ENCODE data around the gene DDX56.
"Not testable (repeated sequence)": the region's sequence is repeated elsewhere in the genome, so short reads cannot be mapped to it uniquely, and the experiment has no call there.

DDX56 gene

DNA sequence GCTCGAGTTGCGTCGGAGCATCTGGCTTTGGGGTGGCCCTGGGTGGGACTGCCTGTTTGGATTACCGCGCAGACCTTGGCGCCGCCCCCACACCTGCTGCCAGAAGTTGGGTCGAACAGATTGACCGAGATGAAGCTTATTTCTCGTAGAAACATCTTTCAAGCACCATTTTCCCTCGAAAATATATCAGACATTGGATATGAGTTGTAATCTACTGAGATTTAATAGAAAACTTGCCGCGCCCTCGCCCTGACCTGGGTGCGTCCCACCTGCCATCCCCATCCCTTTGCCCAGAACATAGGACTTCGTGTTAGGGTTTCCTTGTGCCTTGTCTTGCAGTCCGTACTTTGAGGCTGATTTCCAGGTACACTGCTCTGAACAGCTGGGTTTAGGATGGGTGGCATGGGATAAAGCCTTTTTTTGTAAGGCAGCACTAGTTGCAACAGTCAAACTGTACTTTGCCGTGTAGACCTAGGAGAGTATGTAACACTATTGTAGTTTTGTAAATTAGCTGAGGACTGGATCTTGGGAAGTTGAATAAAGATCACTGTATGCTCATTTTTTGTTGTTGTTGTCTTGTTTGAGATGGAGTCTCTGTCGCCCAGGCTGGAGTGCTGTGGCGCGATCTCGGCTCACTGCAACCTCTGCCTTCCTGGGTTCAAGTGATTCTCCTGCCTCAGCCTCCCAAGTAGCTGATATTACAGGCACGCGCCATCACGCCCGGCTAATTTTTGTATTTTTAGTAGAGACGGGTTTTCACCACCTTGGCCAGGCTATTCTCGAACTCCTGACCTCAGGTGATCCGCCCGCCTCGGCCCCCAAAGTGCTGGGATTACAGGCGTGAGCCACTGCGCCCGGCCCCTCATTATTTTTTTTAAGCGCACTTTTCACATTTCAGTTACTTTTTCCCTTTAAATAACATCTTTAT, 33.7 kb upstream of the DDX56 start:
- no peak for DNase-seq (ENCODE audit: low spot score in 2 of 2)
- H3K4me3 ChIP-seq: peak overlapping the region; percentile 81
- no peaks in the 10 kb centered on the region for H3K27me3 ChIP-seq (ENCODE audit: low read depth)
- peaks cover 21% of the 10 kb centered on the region for H3K4me1 ChIP-seq
- peaks cover 4% of the 10 kb centered on the region; the same call in 1 of the 2 replicates for H3K36me3 ChIP-seq (replicated peaks)
- no peaks in the 10 kb centered on the region for H3K9me3 ChIP-seq
- in situ Hi-C loops (cut with MboI; ENCODE audit: low sequenced_read_pairs): no loop called here

DNA sequence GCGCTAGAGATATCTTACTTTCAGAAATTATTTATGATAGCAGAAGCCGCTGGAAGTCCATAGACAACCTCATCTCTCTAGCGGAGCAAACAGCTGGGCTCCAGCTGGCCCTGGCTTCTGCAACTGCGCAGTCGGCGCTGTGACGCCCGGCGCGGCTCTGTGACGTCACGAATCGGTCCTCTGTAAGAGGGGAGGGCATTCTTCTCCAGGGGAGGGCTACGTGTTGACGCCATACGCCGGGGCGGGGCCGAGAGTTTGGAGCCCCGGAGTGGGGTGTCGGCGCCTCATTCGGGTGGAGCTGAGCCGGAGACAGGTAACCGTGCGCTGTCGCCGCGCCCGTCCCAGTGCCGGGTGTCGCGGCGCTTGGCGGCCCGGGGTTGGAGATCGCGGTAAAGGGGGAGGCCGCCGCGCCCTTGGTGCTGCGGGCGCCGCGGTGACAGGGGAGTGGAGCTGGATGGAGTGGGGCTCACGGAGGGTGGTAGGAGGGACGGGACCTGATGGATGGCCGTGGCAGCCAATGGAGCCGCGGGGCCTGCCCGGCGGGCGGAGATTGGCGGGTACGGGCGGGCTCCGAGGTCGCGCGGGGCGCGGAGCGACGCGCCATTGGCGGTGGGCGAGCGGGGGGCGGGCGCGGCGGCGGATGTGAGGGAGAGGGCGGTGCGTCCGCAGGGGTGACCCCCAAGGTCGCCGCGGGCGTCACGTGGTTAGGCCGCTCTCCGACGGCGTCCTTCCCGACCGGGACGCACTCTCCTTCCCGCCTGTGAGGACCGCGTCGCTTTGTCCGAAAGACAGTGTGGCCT, 32.8 kb upstream of the DDX56 start, which contains the start of gene OGDH:
Gene OGDH, plus strand, starts transcription at position 287 of the 800 bp plus-strand sequence. CDS start 17,717 bp downstream, outside the sequence.
- no peaks in the 10 kb centered on the region for H3K9me3 ChIP-seq
- H3K27me3 ChIP-seq (ENCODE audit: low read depth): no peaks in the 10 kb centered on the region
- peak within 1 kb of the TSS; percentile 81 for H3K4me3 ChIP-seq
- H3K36me3 ChIP-seq (replicated peaks): peaks cover 4% of the 10 kb centered on the region; the same call in 1 of the 2 replicates
- in situ Hi-C loops (cut with MboI; ENCODE audit: low sequenced_read_pairs): no loop called here
- peak; percentile 95 to 99 for DNase-seq (ENCODE audit: low spot score in 2 of 2)
- peaks cover 21% of the 10 kb centered on the region for H3K4me1 ChIP-seq

DNA sequence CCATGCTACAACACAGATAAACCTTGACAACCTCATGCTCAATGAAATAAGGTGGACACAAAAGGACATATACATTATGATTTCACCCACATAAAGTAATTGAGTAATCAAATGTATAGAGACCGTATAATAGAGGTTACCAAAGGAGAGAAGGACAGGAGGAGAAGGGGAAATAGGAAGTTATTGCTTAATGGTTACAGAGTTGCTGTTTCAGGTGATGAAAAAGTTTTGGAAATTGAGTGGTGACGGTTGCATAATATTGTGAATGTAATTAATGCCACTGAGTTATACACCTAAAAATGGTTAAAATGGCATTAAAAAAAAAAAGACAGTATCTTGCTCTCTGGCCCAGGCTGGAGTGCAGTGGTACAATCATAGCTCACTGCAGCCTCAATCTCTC, 31.2 kb upstream of the DDX56 start:
- H3K4me1 ChIP-seq: peaks cover 20% of the 10 kb centered on the region
- H3K4me3 ChIP-seq: no peak overlapping the region
- in situ Hi-C loops (cut with MboI; ENCODE audit: low sequenced_read_pairs): no loop called here
- H3K9me3 ChIP-seq: no peaks in the 10 kb centered on the region
- H3K27me3 ChIP-seq (ENCODE audit: low read depth): no peaks in the 10 kb centered on the region
- H3K36me3 ChIP-seq (replicated peaks): peaks cover 4% of the 10 kb centered on the region; the same call in 1 of the 2 replicates
- no peak for DNase-seq (ENCODE audit: low spot score in 2 of 2)

DNA sequence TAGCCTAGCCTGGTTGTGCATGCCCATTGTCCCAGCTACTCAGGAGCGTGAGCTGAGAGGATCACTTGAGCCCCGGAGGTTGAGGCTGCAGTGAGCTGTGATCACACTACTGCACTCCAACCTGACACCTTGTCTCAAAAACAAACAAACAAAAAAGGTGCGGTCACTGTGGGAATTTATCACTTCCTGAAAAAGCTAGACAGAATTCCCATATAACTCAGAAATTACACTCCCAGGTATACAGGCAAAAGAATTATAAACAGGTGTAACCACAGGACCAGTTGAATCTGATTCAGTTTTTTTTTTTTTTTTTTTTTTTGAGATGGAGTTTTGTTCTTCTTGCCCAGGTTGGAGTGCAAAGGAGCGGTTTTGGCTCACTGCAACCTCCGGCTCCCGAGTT, 29.5 kb upstream of the DDX56 start:
- in situ Hi-C loops (cut with MboI; ENCODE audit: low sequenced_read_pairs): no loop called here
- H3K4me1 ChIP-seq: peaks cover 12% of the 10 kb centered on the region
- DNase-seq (ENCODE audit: low spot score in 2 of 2): no peak
- H3K4me3 ChIP-seq: no peak overlapping the region
- H3K36me3 ChIP-seq (replicated peaks): peaks cover 4% of the 10 kb centered on the region; the same call in 1 of the 2 replicates
- H3K27me3 ChIP-seq (ENCODE audit: low read depth): no peaks in the 10 kb centered on the region
- H3K9me3 ChIP-seq: no peaks in the 10 kb centered on the region

DNA sequence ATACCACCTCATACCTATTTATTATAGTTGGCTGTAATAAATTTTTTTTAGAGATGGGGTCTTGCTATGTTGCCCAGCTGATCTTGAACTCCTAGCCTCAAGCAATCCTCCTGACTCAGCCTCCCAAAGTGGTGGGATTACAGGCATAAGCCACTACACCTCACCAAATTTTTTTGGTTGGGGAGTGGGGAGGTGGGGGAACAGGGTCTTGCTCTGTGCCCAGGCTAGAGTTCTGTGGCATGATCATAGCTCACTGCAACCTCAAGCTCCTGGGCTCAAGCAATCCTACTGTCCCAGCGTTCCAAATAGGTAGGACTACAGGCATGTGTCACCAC, 28.8 kb upstream of the DDX56 start:
- H3K4me3 ChIP-seq: no peak overlapping the region
- peaks cover 6% of the 10 kb centered on the region for H3K4me1 ChIP-seq
- peaks cover 4% of the 10 kb centered on the region; the same call in 1 of the 2 replicates for H3K36me3 ChIP-seq (replicated peaks)
- H3K9me3 ChIP-seq: no peaks in the 10 kb centered on the region
- DNase-seq (ENCODE audit: low spot score in 2 of 2): no peak
- in situ Hi-C loops (cut with MboI; ENCODE audit: low sequenced_read_pairs): no loop called here
- no peaks in the 10 kb centered on the region for H3K27me3 ChIP-seq (ENCODE audit: low read depth)

DNA sequence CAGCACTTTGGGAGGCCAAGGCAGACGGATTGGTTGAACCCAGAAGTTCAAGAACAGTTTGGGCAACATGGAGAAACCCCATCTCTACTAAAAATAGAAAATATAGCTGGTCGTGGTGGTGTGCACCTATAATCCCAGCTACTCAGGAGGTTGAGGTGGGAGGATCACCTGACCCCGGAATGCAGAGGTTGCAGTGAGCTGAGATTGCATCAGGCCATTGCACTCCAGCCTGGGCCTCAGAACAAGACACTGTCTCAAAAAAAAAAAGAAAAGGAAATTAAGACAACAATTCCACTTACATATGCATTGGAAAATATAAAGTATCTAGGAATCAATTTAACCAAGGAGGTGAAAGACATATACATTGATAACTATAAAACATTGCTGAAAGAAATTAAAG, 25.5 kb upstream of the DDX56 start:
- Histone ChIP-seq H3K4me1 (no peaks in the 10 kb centered on the region), H3K27me3 (ENCODE audit: low read depth) (no peaks in the 10 kb centered on the region), H3K4me3 (no peak overlapping the region), H3K9me3 (no peaks in the 10 kb centered on the region), H3K36me3 (replicated peaks) (no peaks in the 10 kb centered on the region)
- in situ Hi-C loops (cut with MboI; ENCODE audit: low sequenced_read_pairs): loop anchor here (25.0 kb wide), 1 partner anchor 513 kb away; the partner anchor contains the start of gene TBRG4
- DNase-seq (ENCODE audit: low spot score in 2 of 2): no peak

DNA sequence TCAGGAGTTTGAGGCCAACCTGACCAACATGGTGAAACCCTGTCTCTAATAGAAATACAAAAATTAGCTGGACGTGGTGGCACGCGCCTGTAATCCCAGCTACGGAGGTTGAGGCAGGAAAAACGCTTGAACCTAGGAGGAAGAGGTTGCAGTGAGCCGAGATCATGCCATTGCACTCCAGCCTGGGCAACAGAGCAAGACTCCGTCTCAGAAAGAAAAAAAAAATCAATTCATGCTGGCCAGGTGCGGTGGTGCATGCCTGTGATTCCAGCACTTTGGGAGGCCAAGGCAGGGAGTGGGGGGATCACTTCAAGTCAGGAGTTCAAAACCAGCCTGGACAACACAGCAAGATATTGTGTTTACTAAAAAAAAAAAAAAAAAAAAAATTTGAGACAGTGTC, 23.5 kb upstream of the DDX56 start:
- H3K36me3 ChIP-seq (replicated peaks); H3K27me3 ChIP-seq (ENCODE audit: low read depth); DNase-seq (ENCODE audit: low spot score in 2 of 2); H3K9me3 ChIP-seq; H3K4me3 ChIP-seq; H3K4me1 ChIP-seq: not testable (repeated sequence)
- in situ Hi-C loops (cut with MboI; ENCODE audit: low sequenced_read_pairs): loop anchor here (25.0 kb wide), 1 partner anchor 515 kb away; the partner anchor contains the start of gene TBRG4

DNA sequence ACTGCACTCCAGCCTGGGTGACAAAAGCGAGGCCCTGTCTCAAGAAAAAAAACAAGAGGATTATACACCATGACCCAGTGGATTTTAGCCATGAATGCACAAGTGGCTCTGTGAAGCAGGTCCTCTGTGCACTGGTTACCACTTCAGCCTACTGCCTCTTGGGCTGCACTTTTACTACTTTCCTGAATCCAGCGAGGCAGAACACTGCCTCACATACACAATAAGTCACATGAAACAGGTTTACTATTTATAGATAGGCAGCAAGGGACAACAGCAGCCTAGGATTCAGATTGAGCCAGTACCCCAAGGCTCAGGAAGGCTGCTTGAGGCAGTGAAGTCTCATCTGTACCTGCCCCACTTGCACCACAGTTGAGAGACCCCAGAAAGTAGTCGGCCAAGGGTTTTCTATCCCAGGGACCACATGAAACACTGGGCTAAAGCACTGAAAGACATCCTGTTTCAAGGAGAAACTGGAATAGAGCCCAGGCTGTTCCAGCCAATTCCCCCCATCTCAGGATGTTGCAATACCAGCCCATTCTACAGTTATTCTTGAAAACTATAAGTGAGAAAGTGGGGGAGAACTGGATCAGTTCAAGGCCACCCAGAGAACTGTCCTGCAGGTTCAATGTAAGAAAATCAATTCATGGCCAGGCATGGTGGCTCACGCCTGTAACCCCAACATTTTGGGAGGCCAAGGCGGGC, 22.4 kb upstream of the DDX56 start:
- in situ Hi-C loops (cut with MboI; ENCODE audit: low sequenced_read_pairs): loop anchor here (25.0 kb wide), 1 partner anchor 516 kb away; the partner anchor contains the start of gene TBRG4
- no peak for DNase-seq (ENCODE audit: low spot score in 2 of 2)
- Histone ChIP-seq H3K27me3 (ENCODE audit: low read depth) (no peaks in the 10 kb centered on the region), H3K9me3 (no peaks in the 10 kb centered on the region), H3K4me3 (no peak overlapping the region), H3K36me3 (replicated peaks) (no peaks in the 10 kb centered on the region), H3K4me1 (no peaks in the 10 kb centered on the region)

DNA sequence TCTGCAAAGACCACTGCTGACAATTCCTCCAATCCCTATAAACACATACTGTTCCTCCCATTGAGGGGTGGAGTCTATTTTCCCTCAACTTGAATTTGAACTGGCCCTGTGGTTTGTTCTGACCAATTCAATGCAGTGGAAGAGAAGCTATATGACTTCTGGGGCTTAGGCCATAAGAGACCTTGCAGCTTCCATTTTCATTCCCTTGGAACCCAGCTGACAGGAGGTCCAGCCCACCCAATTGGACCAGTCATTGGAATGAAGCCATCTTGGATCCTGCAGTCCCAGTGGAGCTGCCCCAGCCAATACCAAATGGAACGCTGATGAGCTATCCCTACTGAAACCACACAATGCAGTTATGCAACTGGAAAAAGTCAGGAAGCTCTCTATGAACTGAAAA, 17.2 kb upstream of the DDX56 start:
- in situ Hi-C loops (cut with MboI; ENCODE audit: low sequenced_read_pairs): loop anchor here (25.0 kb wide), 1 partner anchor 521 kb away; the partner anchor contains the start of gene TBRG4
- H3K9me3 ChIP-seq: no peaks in the 10 kb centered on the region
- H3K36me3 ChIP-seq (replicated peaks): no peaks in the 10 kb centered on the region
- DNase-seq (ENCODE audit: low spot score in 2 of 2): no peak
- no peaks in the 10 kb centered on the region for H3K4me1 ChIP-seq
- H3K27me3 ChIP-seq (ENCODE audit: low read depth): no peaks in the 10 kb centered on the region
- no peak overlapping the region for H3K4me3 ChIP-seq

DNA sequence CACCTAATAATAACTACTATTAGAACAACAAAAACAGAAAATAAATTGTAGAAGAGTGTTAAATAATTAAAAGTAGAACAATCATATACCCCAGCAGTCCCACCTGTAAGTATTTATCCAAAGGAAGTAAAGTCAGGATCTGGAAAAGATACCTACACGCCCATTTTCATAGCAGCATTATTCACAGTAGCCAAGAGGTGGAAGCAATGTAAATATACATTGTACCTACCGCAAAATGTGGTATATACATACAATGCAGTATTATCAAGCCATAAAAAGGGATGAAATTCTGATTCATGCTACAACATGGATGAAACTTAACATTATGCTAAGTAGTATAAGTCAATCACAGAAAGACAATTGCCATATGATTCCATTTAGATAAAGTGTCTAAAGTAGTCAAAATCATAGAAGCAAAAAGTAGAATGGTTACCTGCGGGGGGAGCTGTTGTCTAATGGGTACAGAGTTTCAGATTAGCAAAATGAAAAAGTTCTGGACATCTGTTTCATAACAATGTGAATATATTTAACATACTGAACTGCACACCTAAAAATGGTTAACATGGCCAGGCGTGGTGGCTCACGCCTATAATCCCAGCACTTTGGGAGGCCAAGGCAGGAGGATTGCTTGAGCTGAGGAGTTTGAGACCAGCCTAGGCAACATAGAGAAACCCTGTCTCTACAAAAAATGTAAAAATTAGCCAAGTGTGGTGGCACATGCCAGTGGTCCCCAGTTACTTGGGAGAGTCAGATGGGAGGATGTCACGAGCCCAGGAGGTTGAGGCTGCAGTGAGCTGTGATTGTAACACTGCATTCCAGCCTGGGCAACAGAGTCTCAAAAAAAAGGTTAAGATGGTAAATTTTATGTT, 14.4 kb upstream of the DDX56 start:
- in situ Hi-C loops (cut with MboI; ENCODE audit: low sequenced_read_pairs): loop anchor here (25.0 kb wide), 1 partner anchor 524 kb away; the partner anchor contains the start of gene TBRG4
- H3K27me3 ChIP-seq (ENCODE audit: low read depth): no peaks in the 10 kb centered on the region
- DNase-seq (ENCODE audit: low spot score in 2 of 2): peak; percentile 47 to 58
- no peaks in the 10 kb centered on the region for H3K9me3 ChIP-seq
- H3K4me3 ChIP-seq: no peak overlapping the region
- H3K36me3 ChIP-seq (replicated peaks): no peaks in the 10 kb centered on the region
- H3K4me1 ChIP-seq: no peaks in the 10 kb centered on the region; the same call in 1 of the 2 replicates

DNA sequence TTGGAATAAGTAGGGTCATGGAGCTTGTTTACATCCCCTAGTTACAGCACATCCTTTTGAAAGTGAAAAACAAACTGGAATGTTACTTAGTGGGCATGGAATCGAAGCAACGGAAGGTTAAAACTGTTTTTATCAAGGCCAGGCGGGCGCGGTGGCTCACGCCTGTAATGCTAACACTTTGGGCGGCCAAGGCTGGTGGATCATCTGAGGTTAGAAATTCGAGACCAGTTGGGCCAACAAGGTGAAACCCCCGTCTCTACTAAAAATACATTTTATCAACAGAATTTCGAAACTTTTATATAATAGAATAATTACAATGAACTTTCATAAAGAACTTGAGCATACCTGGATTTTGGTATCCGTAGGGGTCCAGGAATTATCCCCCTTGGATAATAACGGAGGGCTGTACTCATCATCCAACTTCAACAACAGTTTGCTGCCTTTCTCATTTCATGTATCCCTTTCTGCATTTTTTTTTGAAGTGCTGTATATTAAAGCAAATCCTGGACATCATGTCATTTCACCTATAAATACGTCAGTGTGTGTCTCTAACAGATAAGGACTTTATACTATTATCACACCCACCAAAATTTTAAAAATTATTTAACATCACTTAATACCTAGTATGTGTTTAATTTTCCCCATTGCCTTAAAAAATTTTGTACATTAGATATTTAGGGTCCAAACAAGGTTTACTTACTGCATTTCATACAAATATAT, 9.6 kb upstream of the DDX56 start:
- peaks cover 29% of the 10 kb centered on the region for H3K36me3 ChIP-seq (replicated peaks)
- no peaks in the 10 kb centered on the region for H3K27me3 ChIP-seq (ENCODE audit: low read depth)
- in situ Hi-C loops (cut with MboI; ENCODE audit: low sequenced_read_pairs): loop anchor here (25.0 kb wide), 1 partner anchor 529 kb away; the partner anchor contains the start of gene TBRG4
- peaks cover 12% of the 10 kb centered on the region for H3K4me1 ChIP-seq
- no peak for DNase-seq (ENCODE audit: low spot score in 2 of 2)
- H3K4me3 ChIP-seq: peak overlapping the region; percentile 80; the same call in 1 of the 2 replicates
- peaks cover 2% of the 10 kb centered on the region; the same call in 1 of the 2 replicates for H3K9me3 ChIP-seq

Data from HAP-1 (cell line).